HepG2 (cell line): ENCODE data around the gene DHX29. TPM values are rescaled to one million over a fixed set of nuclear protein-coding genes. Genes with fewer than 3 reads are reported as not detected.
A peak's percentile ranks its signal among the peaks of the same experiment; 100 is the strongest.

Experiments used
- CBFB ChIP-seq: sonication (generic); formaldehyde crosslinking; IDR thresholded peaks from 2 replicates; pipeline ENCODE4 v1.4.0; 2020; ENCODE audit warnings: missing genetic modification reagents
- DNMT3B ChIP-seq: conservative IDR thresholded peaks from 2 replicates; pipeline ENCODE4 v1.6.1; 2016; ENCODE audit warnings: missing biosample characterization, control low read depth
- ETV5 ChIP-seq: IDR thresholded peaks from 2 replicates; pipeline ENCODE4 v1.6.1; 2018; ENCODE audit warnings: missing biosample characterization, missing genetic modification reagents, inconsistent platforms, borderline replicate concordance
- FOXA3 ChIP-seq: IDR thresholded peaks from 2 replicates; pipeline ENCODE4 v1.6.1; 2016; ENCODE audit warnings: missing genetic modification reagents, missing compliant biosample characterization
- FOXK1 ChIP-seq: sonication (generic); formaldehyde crosslinking; IDR thresholded peaks from 2 replicates; pipeline ENCODE4 v1.4.0; 2020; ENCODE audit warnings: low read depth, missing genetic modification reagents, borderline replicate concordance
- KDM5B ChIP-seq: sonication (generic); formaldehyde crosslinking; IDR thresholded peaks from 2 replicates; pipeline ENCODE4 v1.4.0; 2020; ENCODE audit warnings: missing genetic modification reagents, mild to moderate bottlenecking, borderline replicate concordance
- MIER2 ChIP-seq: IDR thresholded peaks from 2 replicates; pipeline ENCODE4 v1.6.1; 2016; ENCODE audit warnings: missing biosample characterization, missing genetic modification reagents
- NFATC3 ChIP-seq: sonication (generic); formaldehyde crosslinking; IDR thresholded peaks from 2 replicates; pipeline ENCODE4 v1.5.1; 2020; ENCODE audit warnings: mild to moderate bottlenecking, missing genetic modification reagents
- NKX3-1 ChIP-seq: sonication (generic); formaldehyde crosslinking; IDR thresholded peaks from 2 replicates; pipeline ENCODE4 v1.5.0; 2020; ENCODE audit warnings: missing genetic modification reagents
- PLRG1 ChIP-seq: fragments of 450-650 bp; conservative IDR thresholded peaks from 2 replicates; pipeline ENCODE4 v1.6.1; 2016
- PPARG ChIP-seq: conservative IDR thresholded peaks from 2 replicates; pipeline ENCODE4 v1.6.1; 2016; ENCODE audit warnings: missing biosample characterization, missing genetic modification reagents
- RBM22 ChIP-seq: fragments of 200-400 bp; formaldehyde crosslinking; optimal IDR thresholded peaks from 2 replicates; pipeline ENCODE3; 2017; ENCODE audit warnings: mild to moderate bottlenecking, low read length, moderate library complexity
- RFX5 ChIP-seq: IDR thresholded peaks from 2 replicates; pipeline ENCODE4 v1.6.1; 2011; ENCODE audit warnings: low read depth, low read length, improper control_type of control experiment
- SIX1 ChIP-seq: sonication (generic); formaldehyde crosslinking; IDR thresholded peaks from 2 replicates; pipeline ENCODE4 v1.4.0; 2020; ENCODE audit warnings: missing genetic modification reagents, borderline replicate concordance
- SMAD1 ChIP-seq: sonication (generic); formaldehyde crosslinking; IDR thresholded peaks from 2 replicates; pipeline ENCODE4 v1.4.0; 2020; ENCODE audit warnings: missing genetic modification reagents, low read depth, mild to moderate bottlenecking, borderline replicate concordance
- SOX6 ChIP-seq, 2 experiments: fragments of 450-650 bp in 1 of 2; sonication (generic) in 1 of 2; formaldehyde crosslinking in 1 of 2; IDR thresholded peaks; 2 replicates each; pipeline versions ENCODE4 v1.4.0 to v1.6.1; 2017 to 2020; ENCODE audit warnings: antibody characterized with exemption in 1 of 2, mild to moderate bottlenecking in 1 of 2, missing genetic modification reagents in 1 of 2
- TBP ChIP-seq: sonication (generic); formaldehyde crosslinking; IDR thresholded peaks from 2 replicates; pipeline ENCODE4 v1.5.0; 2020; ENCODE audit warnings: missing genetic modification reagents
- TRIM24 ChIP-seq: sonication (generic); formaldehyde crosslinking; IDR thresholded peaks from 2 replicates; pipeline ENCODE4 v1.8.0; 2022; ENCODE audit warnings: mild to moderate bottlenecking, missing genetic modification reagents
- ZKSCAN1 ChIP-seq: fragments of 150-350 bp; IDR thresholded peaks from 2 replicates; pipeline ENCODE4 v1.6.1; 2014; ENCODE audit warnings: low read length
- ZMYM2 ChIP-seq: sonication (generic); formaldehyde crosslinking; IDR thresholded peaks from 2 replicates; pipeline ENCODE4 v1.8.0; 2022; ENCODE audit warnings: mild to moderate bottlenecking, missing genetic modification reagents
- ZNF253 ChIP-seq: sonication (generic); formaldehyde crosslinking; IDR thresholded peaks from 2 replicates; pipeline ENCODE4 v1.8.0; 2022; ENCODE audit warnings: mild to moderate bottlenecking, missing genetic modification reagents, borderline replicate concordance
- ZNF343 ChIP-seq: sonication (generic); formaldehyde crosslinking; IDR thresholded peaks from 2 replicates; pipeline ENCODE4 v1.4.0; 2020; ENCODE audit warnings: mild to moderate bottlenecking, missing genetic modification reagents
- ZNF563 ChIP-seq: sonication (generic); formaldehyde crosslinking; IDR thresholded peaks from 2 replicates; pipeline ENCODE4 v1.8.0; 2022; ENCODE audit warnings: mild to moderate bottlenecking, moderate library complexity, missing genetic modification reagents
- ZNF589 ChIP-seq: sonication (generic); formaldehyde crosslinking; conservative IDR thresholded peaks from 2 replicates; pipeline ENCODE4 v1.8.0; 2022; ENCODE audit warnings: mild to moderate bottlenecking, moderate library complexity, missing genetic modification reagents
- ZNF709 ChIP-seq: sonication (generic); formaldehyde crosslinking; IDR thresholded peaks from 2 replicates; pipeline ENCODE4 v1.5.0; 2020; ENCODE audit warnings: mild to moderate bottlenecking, missing genetic modification reagents
- polyA plus RNA-seq, 8 experiments: library from polyadenylated mRNA; depleted of rRNA in 3 of 8; stranded (reverse) in 7 of 8; unstranded in 1 of 8; fragments of >200 nt; fragmentation: Illumina TruSeq in 4 of 8; extraction: Trizol in 4 of 8; gene quantifications; 2 replicates each; pipeline versions ENCODE4 v1.2.1 to v1.2.3, GENCODE V29; 2011 to 2016; ENCODE audit warnings: low read depth in 4 of 8, missing spikeins in 1 of 8, mixed read lengths in 1 of 8; ENCODE audit not compliant: insufficient read depth in 1 of 8
- total RNA-seq, 5 experiments: library from RNA; depleted of rRNA; stranded (reverse); fragments of >200 nt; fragmentation: Illumina TruSeq; extraction: Trizol; gene quantifications; 2 replicates each; pipeline ENCODE4 v1.2.3, GENCODE V29; 2016; ENCODE audit warnings: low read depth in 1 of 5
- TF ChIP-seq, protein P1 (sequence below): sonication (generic); formaldehyde crosslinking; IDR thresholded peaks from 2 replicates; pipeline ENCODE4 v1.4.0; 2020; ENCODE audit warnings: missing genetic modification reagents, mild to moderate bottlenecking, borderline replicate concordance
- TF ChIP-seq, protein P2 (sequence below): sonication (generic); formaldehyde crosslinking; conservative IDR thresholded peaks from 2 replicates; pipeline ENCODE4 v1.8.0; 2022; ENCODE audit warnings: missing genetic modification reagents

The DHX29 gene
- total and polyA plus RNA-seq, 2 of the 13 experiments (the other 11 are each of a cell fraction or from before 2014, with no cell fraction given), result 1.9 to 22.0 TPM

DNA sequence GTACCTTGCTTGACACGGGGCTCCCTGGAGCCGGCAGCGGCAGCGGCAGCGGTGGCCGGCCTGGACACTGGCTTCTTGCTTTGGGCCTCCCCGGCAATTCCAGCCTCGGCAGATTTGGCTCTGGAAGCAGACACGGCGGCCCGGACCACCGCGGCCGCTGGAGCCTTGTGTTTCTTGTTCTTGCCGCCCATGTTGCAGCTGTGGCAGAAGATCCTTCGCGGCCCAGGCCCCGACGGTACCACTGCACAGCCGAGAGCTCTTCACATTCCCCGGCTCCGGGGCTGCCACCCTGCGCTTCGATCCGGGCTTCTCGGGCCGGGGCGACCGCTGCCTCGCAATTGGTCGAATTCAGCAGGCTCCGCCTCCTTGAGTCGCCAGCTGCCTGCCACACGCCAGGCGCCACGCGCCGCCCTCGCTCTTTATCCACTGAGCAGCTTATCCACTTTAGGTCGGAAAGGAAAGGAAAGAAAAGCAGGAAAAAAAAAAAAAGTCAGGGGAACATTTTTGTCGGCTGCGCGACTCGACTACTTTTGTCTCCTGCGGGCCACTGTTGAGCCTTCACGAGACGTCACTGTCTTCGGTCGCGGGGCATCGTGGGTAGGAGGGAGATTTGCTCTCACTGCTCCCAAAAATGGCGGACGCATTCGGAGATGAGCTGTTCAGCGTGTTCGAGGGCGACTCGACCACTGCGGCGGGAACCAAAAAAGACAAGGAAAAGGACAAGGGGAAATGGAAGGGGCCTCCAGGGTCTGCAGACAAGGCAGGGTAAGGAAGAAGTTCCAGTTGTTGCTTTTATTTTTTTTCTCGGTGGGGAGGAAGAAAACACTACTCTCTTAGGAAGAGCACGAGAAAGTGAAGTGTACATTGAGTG is at the start of gene DHX29, which contains the start of gene MTREX (continued):
- 0 out of 2 replicates have a peak, but pooled peaks have one; percentile 69 for TF ChIP-seq ZNF563
- no peak for TF ChIP-seq ZNF589 (CRISPR knock-in tag)
- TF ChIP-seq PPARG, result no peak
- TF ChIP-seq, protein P1, sequence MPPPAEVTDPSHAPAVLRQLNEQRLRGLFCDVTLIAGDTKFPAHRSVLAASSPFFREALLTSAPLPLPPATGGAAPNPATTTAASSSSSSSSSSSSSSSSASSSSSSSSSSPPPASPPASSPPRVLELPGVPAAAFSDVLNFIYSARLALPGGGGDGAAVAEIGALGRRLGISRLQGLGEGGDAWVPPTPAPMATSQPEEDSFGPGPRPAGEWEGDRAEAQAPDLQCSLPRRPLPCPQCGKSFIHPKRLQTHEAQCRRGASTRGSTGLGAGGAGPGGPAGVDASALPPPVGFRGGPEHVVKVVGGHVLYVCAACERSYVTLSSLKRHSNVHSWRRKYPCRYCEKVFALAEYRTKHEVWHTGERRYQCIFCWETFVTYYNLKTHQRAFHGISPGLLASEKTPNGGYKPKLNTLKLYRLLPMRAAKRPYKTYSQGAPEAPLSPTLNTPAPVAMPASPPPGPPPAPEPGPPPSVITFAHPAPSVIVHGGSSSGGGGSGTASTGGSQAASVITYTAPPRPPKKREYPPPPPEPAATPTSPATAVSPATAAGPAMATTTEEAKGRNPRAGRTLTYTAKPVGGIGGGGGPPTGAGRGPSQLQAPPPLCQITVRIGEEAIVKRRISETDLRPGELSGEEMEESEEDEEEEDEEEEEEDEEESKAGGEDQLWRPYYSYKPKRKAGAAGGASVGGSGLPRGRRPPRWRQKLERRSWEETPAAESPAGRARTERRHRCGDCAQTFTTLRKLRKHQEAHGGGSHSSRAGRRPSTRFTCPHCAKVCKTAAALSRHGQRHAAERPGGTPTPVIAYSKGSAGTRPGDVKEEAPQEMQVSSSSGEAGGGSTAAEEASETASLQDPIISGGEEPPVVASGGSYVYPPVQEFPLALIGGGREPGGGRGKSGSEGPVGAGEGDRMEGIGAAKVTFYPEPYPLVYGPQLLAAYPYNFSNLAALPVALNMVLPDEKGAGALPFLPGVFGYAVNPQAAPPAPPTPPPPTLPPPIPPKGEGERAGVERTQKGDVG, result 0 out of 2 replicates have a peak, but pooled peaks have one; percentile 38
- no peak for TF ChIP-seq RBM22
- no peak for TF ChIP-seq ZNF253 (CRISPR knock-in tag)
- TF ChIP-seq FOXA3 (CRISPR knock-in tag), result no peak
- peak; percentile 56; the same call in 1 of the 2 replicates for TF ChIP-seq KDM5B
- TF ChIP-seq ZNF709 (CRISPR knock-in tag), result peak; percentile 79; the same call in 1 of the 2 replicates
- TF ChIP-seq ZMYM2 (CRISPR knock-in tag), result no peak
- no peak; the same call in 1 of the 2 replicates for TF ChIP-seq NKX3-1 (CRISPR knock-in tag)
- TF ChIP-seq, protein P2, sequence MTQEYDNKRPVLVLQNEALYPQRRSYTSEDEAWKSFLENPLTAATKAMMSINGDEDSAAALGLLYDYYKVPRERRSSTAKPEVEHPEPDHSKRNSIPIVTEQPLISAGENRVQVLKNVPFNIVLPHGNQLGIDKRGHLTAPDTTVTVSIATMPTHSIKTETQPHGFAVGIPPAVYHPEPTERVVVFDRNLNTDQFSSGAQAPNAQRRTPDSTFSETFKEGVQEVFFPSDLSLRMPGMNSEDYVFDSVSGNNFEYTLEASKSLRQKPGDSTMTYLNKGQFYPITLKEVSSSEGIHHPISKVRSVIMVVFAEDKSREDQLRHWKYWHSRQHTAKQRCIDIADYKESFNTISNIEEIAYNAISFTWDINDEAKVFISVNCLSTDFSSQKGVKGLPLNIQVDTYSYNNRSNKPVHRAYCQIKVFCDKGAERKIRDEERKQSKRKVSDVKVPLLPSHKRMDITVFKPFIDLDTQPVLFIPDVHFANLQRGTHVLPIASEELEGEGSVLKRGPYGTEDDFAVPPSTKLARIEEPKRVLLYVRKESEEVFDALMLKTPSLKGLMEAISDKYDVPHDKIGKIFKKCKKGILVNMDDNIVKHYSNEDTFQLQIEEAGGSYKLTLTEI (CRISPR knock-in tag), result no peak
- TF ChIP-seq MIER2, result no peak
- TF ChIP-seq SOX6 (IDR thresholded peaks at IDR 0.05), result no peak
- peak; percentile 24; the same call in 1 of the 2 replicates for TF ChIP-seq SOX6 (CRISPR knock-in tag; IDR thresholded peaks at IDR 0.05)
- TF ChIP-seq ETV5, result peak; percentile 44
- no peak; the same call in 1 of the 2 replicates for TF ChIP-seq ZNF343
- TF ChIP-seq DNMT3B (CRISPR knock-in tag), result peak; percentile 65; the same call in 1 of the 2 replicates
- no peak for TF ChIP-seq SMAD1 (CRISPR knock-in tag)
- no peak for TF ChIP-seq PLRG1
- no peak; the same call in 1 of the 2 replicates for TF ChIP-seq CBFB (CRISPR knock-in tag)
- no peak for TF ChIP-seq SIX1 (CRISPR knock-in tag)
- 0 out of 2 replicates have a peak, but pooled peaks have one; percentile 26 for TF ChIP-seq FOXK1 (CRISPR knock-in tag)
- no peak for TF ChIP-seq ZKSCAN1
- TF ChIP-seq NFATC3 (CRISPR knock-in tag), result 0 out of 2 replicates have a peak, but pooled peaks have one; percentile 33
- 0 out of 2 replicates have a peak, but pooled peaks have one; percentile 27 for TF ChIP-seq TBP (CRISPR knock-in tag)
- no peak for TF ChIP-seq TRIM24 (CRISPR knock-in tag)
- TF ChIP-seq RFX5, result no peak
